GM06990 (cell line): ENCODE data around the gene FAM222B.

Experiments
- DNase-seq: peaks from one replicate; pipeline ENCODE4 v3.0.0-alpha.2; 2011; ENCODE audit not compliant: insufficient read length; ENCODE audit errors: extremely low read depth
- H3K27me3 ChIP-seq: replicated peaks from 2 replicates; pipeline ENCODE4 v1.6.0; 2011; ENCODE audit warnings: low read length; ENCODE audit not compliant: control insufficient read depth, insufficient read depth
- H3K36me3 ChIP-seq: 2 replicates; pipeline ENCODE4 v1.5.1; 2011; ENCODE audit warnings: low read length; ENCODE audit not compliant: control insufficient read depth, insufficient read depth
- H3K4me3 ChIP-seq: replicated peaks from 2 replicates; pipeline ENCODE4 v1.5.1; 2011; ENCODE audit warnings: low read depth, mild to moderate bottlenecking, control low read depth, low read length
- TF ChIP-seq, protein P1 (sequence below): IDR thresholded peaks from 2 replicates; pipeline ENCODE4 v1.5.1; 2011; ENCODE audit warnings: low read length, control low read depth, mild to moderate bottlenecking, inconsistent platforms; ENCODE audit not compliant: insufficient read depth, poor library complexity, severe bottlenecking

FAM222B gene

DNA sequence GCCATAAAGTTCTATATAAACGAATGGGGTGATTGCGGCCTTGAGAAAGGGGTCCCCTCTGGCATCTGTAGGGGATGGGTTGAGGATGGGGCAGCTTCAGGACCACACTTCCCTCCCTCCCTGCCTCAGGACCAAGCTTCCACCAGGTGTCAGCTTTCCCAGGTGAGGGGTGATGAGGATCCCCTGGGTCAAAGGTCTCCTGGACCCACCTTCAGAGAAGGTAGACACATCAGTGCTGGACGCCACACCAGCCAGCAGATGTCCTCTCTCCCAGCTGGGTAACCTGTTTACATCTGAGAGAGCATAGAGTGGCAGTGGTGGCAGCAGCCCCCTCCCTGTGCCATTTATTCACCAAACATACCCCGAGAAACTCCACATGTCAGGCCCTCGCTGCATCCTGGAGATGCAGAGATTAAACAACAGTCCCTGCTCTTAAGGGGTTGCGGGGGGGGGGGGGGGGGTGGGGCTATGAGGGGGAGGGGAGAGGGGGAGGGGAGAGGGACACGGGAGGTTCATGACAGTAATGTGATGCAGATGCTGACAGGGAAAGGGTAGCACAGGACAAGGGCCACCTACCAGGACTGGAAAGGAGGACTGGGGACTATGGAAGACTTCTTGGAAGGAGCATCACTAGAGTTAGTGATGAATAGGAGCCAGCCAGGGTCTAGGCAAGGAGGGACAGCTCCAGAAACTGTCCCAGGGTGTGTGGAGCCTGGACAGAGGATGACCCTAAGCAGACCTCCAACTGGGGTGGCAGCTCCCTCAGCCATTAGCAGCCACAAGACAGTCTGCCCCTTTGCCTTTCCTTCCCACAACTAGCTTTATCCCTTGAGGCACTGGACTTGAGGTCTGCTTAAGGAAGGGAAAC, 135.9 kb downstream of the FAM222B start:
- TF ChIP-seq, protein P1, sequence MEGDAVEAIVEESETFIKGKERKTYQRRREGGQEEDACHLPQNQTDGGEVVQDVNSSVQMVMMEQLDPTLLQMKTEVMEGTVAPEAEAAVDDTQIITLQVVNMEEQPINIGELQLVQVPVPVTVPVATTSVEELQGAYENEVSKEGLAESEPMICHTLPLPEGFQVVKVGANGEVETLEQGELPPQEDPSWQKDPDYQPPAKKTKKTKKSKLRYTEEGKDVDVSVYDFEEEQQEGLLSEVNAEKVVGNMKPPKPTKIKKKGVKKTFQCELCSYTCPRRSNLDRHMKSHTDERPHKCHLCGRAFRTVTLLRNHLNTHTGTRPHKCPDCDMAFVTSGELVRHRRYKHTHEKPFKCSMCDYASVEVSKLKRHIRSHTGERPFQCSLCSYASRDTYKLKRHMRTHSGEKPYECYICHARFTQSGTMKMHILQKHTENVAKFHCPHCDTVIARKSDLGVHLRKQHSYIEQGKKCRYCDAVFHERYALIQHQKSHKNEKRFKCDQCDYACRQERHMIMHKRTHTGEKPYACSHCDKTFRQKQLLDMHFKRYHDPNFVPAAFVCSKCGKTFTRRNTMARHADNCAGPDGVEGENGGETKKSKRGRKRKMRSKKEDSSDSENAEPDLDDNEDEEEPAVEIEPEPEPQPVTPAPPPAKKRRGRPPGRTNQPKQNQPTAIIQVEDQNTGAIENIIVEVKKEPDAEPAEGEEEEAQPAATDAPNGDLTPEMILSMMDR: no peak
- H3K36me3 ChIP-seq: peaks cover 26% of the 10 kb centered on the region
- DNase-seq: no peak
- H3K27me3 ChIP-seq: no peaks in the 10 kb centered on the region
- no peak overlapping the region for H3K4me3 ChIP-seq
